ENCODE results near the gene SMAD1.
"Not testable (repeated sequence)": the region's sequence is repeated elsewhere in the genome, so short reads cannot be mapped to it uniquely, and the experiment has no call there.

SMAD1 gene

GRCh38 chr4:145530662-145531061, 49.0 kb downstream of the SMAD1 start:
- DNase-seq = no peak

GRCh38 chr4:145531223-145531622, 49.6 kb downstream of the SMAD1 start:
- DNase-seq = no peak

- no peak for DNase-seq
Measured at GRCh38 chr4:145531859-145532258, 50.2 kb downstream of the SMAD1 start.

GRCh38 chr4:145533001-145533400, 51.3 kb downstream of the SMAD1 start:
- no peak for DNase-seq

- DNase-seq = not testable (repeated sequence)
Measured at GRCh38 chr4:145533415-145533814, 51.8 kb downstream of the SMAD1 start.

GRCh38 chr4:145533961-145534360, 52.3 kb downstream of the SMAD1 start:
- no peak for DNase-seq

GRCh38 chr4:145535202-145535601, 53.5 kb downstream of the SMAD1 start:
- no peak for DNase-seq

- DNase-seq = no peak
Measured at GRCh38 chr4:145536044-145536443, 54.4 kb downstream of the SMAD1 start.

- DNase-seq = no peak
Measured at GRCh38 chr4:145538596-145538995, 56.9 kb downstream of the SMAD1 start.

GRCh38 chr4:145539671-145540070, 58.0 kb downstream of the SMAD1 start:
- no peak for DNase-seq

GRCh38 chr4:145540235-145540634, 58.6 kb downstream of the SMAD1 start:
- no peak for DNase-seq

- DNase-seq = no peak
Measured at GRCh38 chr4:145541346-145541745, 59.7 kb downstream of the SMAD1 start.

- no peak for DNase-seq
Measured at GRCh38 chr4:145545031-145545430, 63.4 kb downstream of the SMAD1 start.

GRCh38 chr4:145545538-145546174, 64.0 kb downstream of the SMAD1 start:
- no peak for DNase-seq

GRCh38 chr4:145546175-145546915, 64.7 kb downstream of the SMAD1 start:
- DNase-seq = no peak

- DNase-seq = no peak
Measured at GRCh38 chr4:145551660-145552059, 70.0 kb downstream of the SMAD1 start.

GRCh38 chr4:145552181-145552822, 70.6 kb downstream of the SMAD1 start:
- DNase-seq = no peak

GRCh38 chr4:145553375-145553774, 71.7 kb downstream of the SMAD1 start:
- no peak for DNase-seq

GRCh38 chr4:145554691-145555090, 73.0 kb downstream of the SMAD1 start:
- no peak for DNase-seq

GRCh38 chr4:145557720-145558119, 76.1 kb downstream of the SMAD1 start:
- no peak for DNase-seq

GRCh38 chr4:145563293-145563985, 81.8 kb downstream of the SMAD1 start:
- no peak for DNase-seq

- DNase-seq = no peak
Measured at GRCh38 chr4:145564540-145564939, 82.9 kb downstream of the SMAD1 start.

GRCh38 chr4:145565328-145565727, 83.7 kb downstream of the SMAD1 start:
- DNase-seq = no peak

All from NCI-H2107 (cell line).